HG02840 (cell line): ENCODE measurements around the gene CFAP299.

Experiments used
- ATAC-seq: cut with Tn5 transposase; IDR thresholded peaks from one replicate; pipeline ENCODE4 v1.9.1; 2021; ENCODE audit warnings: mild to moderate bottlenecking, moderate library complexity, moderate number of reproducible peaks; ENCODE audit not compliant: unreplicated experiment, low FRiP score

The CFAP299 gene

DNA sequence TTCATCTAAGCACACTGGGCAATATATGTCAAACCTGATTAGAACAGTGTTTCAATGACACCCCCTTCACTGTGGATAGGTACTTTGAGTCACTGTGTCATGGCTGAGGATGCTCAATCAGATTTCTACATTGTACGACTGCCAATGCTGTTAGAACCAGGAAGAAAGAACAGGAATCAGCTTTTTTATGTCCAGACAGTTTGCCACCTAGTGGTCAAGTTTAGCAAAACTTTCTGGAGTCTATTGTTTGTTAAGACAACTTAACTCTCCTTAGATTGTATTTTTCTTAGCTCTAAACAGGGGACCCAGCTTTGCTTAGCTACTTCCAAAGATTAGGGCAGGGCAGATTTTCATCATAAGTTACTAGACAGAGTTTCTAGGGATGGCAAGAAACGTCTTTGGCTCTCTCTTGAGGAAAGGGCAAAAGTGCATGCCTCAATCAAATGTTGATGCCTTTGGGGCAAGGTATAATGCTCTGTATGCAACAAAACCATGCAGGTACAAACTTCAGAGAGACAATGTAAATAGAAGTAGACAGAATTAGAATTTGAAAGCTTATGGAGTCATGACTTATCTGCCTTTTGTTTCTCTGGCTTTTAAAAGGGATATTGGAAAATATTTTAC is 654.5 kb downstream of the CFAP299 start:
- no peak for ATAC-seq

DNA sequence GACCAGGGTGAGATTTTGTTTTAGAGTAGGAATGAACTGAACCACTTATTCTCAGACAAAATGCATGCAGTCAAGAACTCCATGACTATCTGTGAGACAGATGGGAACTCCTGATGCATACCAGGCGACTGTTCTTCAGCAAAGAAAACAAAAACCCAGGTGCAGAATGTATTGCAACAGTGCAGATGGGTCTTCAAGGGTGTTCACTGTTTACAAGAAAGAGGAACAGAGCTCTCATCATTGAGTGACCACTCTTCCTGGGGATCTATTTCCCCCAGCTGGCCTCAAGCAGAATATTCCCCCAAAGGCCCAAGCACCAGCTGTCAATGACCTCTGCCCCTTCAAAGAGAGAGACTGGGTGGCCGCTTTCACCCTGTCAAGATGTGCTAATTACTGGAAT is 655.3 kb downstream of the CFAP299 start:
- ATAC-seq: no peak

DNA sequence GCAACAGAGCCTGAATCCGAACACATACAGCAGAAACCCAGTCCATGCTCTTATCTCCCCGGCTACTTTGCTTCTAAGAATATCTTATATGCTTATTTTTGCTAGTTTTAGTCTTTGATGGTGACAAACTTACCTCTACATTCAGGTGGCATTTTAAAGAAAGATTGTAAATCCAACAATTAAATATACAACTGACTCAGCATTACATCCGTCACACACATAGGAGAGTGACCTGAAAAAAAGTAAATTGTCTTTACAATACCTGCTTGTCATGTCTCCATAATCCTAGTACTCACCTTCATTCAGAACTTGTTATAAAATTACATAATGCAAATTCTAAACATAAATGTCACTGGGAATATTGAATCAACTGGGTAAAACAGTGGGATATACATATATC is 664.4 kb downstream of the CFAP299 start:
- no peak for ATAC-seq

- ATAC-seq: peak; percentile 99
Observed at GRCh38 chr4:81003597-81004111, 668.1 kb downstream of the CFAP299 start.

DNA sequence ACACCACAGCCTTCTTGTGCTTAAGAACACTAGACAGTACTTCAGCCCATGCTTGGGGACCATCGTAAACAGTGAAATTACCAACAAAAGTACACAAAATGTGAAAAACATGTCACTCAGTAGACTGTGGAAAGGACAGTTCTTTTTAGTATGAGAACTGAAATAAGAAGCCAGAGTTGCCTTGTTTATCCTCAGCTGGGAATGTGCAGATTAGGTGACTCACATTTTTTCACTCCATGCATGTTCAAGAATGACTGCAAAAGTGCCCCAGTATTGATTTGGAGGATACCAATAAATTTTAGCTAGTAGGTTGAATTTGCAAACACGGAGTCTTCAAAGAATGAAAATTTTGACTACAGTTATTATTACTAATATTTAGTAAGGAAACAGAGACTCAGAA is 671.9 kb downstream of the CFAP299 start:
- ATAC-seq: no peak
